Stimulated activated CD4-positive, alpha-beta T cell treated with anti-CD3 and anti-CD28 coated beads, Interleukin-4, amount 100 ng/mL, for 1 hour (primary cell): ENCODE data around the gene POLR3B.
"Not testable (repeated sequence)": the region's sequence is repeated elsewhere in the genome, so short reads cannot be mapped to it uniquely, and the experiment has no call there.

Source experiments
- DNase-seq: peaks from one replicate; pipeline ENCODE4 v3.0.0-alpha.2; 2020

Gene POLR3B

DNA sequence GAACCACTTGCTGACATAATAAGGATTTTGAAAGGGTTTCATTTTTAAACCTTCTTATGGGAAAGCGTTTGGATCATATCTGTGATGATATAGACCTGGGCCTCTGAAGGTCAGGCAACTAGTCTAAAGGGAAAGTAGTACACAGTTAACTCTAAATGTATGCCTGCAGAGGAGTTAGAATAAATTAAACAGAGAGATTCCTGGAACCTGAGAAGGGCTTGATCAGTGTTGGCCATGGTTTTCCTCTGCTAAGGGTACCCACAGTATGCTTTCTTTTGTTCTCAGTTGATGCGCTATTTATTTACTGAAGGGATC lies 14.4 kb upstream of the POLR3B start:
- no peak for DNase-seq

DNA sequence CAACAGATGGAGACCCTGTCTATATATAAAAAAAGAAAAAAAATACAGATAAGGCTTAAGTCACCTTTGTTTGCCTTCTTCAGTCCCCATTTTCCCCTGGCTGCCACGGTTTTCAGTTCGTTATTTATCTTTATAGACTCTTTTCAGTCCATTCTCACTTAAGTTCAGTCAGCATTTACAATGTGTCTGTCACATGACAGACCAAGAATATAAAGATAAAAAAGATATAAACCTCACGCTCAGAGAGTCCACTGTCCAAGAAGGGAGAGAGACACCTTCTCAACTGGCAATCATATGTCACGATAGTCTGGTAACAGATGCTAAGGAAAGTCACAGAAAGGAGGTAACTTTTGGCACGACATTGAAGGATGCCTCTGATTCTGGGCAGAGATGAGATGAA lies 13.4 kb upstream of the POLR3B start:
- DNase-seq, result no peak

DNA sequence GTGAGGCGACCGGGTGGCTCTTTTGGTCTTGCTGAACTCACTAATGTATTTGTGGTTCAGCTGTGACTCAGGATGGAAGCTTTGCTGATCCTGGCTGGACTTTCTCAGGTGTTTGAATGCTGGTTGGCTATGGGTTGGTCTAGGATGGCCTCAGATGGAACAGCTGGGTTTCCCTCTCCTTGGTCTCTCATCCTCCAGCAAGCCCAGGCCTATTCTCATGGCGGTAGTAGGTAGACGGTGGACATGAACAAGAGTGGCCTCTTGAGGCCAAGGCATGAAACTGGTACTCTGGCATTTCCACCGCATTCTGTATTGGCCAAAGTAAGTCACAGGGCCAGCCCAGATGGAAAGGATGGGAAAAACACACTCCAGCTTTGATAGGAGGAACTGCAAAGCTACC lies 11.8 kb upstream of the POLR3B start:
- DNase-seq, result no peak

DNA sequence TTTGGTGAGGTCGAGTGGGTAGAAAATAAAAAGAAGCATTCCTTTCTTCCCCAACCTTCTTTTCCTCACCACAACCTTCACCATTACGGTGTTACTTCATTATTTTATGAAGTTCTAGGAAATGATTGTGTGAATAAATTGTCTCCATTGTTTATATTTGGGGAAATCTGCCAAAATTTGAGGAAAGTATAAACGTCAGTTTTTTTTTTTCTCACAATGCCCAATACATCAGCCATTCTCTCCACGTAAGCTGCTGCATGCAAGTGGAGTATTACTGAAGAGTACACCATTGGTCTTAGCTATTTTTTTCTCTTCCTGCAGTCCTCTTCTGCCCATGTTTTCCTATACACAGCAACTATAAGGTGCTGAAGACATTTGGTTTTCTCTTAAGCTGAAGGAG lies 9.1 kb upstream of the POLR3B start:
- no peak for DNase-seq

DNA sequence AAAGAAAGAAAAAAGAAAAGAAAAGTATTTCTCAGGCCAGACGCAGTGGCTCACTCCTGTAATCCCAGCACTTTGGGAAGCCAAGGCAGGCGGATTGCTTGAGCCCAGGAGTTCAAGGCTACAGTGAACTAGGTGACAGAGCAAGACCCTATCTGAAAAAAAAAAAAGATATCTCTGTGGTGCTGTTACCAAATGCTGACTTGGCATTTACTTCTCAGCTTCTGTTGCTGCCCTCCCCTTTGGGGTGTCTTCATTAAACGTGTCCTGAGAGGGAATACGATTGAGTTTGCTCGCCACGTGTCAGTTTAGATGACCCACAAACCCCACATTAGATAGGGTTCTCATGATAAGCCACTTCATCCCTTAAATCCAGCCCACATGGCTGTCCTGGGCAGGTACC lies 4.4 kb upstream of the POLR3B start:
- DNase-seq, result no peak

DNA sequence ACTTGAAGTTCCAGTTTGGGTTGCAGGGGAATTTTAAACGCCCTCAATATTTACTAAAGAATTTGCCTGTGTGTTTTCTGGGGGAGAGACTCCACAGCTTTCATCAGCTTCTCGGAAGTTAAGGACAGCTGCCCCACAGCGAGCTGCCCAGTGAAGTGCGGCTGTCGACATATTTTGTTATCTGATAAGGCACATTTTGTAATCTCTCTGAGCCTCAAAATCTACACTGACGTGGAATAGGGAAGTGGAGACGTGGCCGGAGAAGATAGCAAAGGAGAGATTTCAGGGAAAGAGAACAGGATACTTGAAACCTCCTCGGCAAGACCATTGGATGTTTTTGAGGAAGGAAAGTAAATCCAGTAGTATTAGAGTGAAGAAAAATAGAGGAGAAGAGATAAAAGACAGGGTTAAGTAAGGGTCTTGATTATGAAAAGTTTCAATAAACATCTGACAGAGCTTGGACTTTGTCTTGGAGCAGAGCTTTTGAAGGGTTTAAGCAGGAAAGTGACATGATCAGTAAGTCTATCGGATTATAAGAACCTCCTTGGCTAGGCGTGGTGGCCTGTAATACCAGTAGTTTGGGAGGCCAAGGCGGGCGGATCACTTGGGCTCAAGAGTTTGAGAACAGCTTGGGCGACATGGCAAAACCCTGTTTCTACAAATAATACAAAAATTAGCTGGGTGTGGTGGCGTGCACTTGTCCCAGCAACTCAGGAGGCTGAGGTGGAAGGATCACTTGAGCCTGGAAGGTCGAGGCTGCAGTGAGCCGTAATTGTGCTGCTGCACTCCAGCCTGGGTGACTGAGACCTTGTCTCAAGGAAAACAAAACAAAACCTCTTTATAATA lies 1.1 kb downstream of the POLR3B start:
- DNase-seq, result no peak

DNA sequence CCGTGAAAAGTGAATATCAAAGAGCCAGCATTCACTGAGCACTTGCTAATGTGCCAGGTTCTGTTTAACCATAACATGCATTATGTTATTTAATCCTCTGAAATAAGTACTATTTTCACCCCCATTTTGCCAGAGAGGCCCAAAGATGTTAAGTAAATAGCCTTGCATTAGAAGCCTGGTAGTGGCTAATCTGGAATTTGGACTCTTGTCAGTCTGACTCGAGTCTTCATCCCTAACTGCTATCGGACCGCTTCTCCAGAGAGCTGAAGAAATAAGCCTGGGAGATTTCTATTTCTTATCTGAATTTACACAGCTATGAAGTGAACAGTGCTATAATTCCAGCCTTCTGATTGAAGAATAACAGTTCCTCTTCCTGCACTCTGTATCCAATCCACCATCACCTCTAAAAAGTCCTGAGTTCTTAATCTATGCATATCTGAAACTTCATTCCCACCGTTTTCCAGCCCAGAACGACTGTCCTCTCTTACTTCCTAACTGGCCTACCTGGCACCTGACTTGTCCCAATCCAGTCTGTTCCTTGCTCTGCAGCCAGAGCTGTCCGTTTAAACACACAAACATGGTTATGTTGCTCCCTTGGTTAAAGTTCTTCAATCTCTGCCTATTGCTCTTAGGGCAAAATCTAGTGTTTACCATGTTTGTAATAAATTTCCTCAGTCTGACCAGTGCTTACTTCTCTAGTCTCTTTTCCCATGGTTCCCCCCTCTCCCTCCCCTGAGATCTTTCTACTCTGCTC lies 2.3 kb downstream of the POLR3B start:
- DNase-seq, result no peak

DNA sequence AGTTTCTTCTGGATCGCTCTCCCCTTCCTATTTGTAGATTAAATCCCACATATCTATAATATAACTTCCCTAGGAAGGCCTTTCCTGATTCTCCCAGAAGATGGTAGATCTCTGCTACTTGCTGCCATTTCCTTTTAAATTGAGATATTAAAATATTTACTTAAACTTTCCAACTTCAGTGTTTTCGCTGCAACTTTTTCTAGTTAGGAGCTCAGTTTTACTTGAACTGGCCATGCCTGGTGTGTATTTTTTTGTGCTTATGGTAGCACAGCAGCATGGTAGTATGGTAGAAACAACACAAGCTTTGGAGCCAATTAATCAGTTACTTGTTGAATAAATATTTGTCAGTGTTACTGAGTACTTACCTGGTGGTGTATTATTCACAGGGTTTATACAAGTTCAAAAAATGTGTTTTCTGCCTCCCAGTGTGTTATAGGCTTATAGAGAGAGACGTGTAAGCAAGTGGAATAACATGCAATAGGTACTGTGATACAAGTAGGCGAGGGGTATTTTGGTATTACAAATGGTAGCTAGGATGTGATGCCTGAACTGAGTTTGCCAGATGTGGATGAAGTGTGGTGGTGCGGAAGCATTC lies 2.9 kb downstream of the POLR3B start:
- no peak for DNase-seq

DNA sequence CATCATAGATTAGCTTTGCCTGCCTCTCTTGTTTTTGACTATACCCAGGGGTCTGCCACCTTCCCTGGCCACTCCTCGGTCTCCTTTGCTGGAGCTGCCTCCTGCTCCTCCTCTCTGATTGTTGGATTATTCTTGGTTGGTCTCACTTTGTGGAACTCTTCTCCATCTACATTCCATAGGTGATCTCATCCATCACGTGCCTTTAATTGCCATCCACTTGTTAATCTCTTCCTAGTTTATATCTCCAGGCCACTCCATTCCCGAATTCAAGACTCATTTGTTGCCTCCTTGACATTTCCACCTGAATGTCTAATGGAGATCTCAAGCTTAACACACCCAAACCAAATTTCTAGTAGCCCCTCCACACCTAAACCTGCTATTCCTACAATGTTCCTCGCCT lies 5.4 kb downstream of the POLR3B start:
- DNase-seq, result no peak

DNA sequence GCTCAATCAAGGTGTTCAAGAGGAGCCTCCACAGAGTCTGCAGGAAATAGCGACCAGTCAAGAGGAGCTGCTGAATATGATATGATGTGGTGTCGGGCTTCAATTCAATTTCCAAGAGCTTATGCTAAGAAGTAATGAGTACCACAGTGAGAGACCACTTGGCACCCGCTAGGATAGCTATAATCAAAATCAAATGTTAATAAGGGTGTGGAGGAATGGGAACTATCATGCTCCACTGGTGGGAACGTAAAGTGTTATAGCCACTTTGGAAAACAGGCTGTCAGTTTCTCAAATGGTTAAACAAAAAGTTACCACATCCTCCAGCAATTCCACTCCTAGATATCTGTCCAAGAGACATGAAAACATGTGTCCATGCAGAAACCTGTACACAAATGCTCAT lies 6.7 kb downstream of the POLR3B start:
- DNase-seq, result no peak

DNA sequence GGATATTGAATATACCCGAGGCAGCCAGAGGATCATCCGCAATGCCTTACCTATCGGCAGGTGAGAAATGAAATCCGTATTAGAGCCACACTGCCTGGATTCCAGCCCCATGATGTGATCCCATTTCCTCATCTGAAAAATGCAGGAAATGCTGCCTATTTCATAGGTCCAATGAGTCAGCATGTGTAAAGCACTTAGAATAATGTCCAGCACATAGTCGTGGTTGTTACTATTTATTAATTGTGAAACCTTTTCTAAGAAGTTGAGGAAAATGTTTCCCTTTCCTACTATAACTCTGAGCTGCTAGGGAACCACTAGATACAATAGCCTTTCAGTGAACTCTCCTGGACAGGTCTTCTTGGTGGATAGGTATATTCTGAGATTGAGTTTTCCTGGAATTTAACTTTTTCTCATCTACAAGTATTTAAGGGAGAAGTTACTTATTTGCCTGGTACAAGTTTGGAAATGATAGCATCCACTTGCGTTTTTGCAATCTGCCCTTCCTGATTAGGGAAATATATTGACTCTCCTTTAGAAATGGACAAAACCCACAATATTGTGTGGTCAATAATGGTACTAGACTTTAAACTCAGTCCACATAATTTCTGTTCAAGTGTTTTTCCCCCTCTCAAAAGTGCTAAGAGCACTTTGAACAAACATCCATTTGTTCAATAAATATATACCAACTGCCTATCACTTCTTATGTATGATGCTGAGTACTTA lies 12.2 kb downstream of the POLR3B start:
- DNase-seq, result no peak

DNA sequence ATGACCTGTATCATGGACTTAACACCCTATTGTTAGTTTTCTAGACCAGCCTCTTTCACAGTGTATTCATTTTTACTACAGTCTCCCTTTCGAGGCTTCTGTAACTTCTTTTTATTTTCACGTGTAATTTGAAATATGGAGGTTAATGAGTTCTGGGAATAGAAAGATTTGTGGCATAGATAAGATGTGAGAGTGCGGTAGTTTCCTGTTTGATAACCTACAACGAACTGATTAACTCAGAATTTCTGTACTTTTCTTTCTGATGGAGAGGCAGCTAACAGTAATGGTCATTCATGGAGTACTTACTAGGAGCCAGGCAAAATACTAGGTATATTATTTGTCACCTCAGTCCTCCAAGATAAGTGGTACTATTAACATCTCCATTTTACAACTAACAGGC lies 21.2 kb downstream of the POLR3B start:
- DNase-seq, result no peak

DNA sequence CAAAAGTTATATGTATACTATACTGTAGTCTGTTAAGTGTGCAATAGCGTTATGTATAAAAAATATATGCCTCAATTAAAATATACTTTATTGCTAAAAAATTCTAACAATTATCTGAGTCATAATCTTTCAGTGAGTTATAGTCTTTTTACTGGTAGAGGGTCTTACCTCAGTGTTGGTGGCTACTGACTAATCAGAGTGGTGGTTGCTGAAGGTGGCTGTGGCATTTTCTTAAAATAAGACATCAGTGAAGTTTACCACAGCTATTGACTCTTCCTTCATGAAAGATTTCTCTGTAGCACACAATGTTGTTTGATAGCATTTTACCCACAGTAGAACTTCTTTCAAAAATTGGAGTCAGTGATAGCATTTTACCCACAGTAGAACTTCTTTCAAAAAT lies 23.4 kb downstream of the POLR3B start:
- no peak for DNase-seq

DNA sequence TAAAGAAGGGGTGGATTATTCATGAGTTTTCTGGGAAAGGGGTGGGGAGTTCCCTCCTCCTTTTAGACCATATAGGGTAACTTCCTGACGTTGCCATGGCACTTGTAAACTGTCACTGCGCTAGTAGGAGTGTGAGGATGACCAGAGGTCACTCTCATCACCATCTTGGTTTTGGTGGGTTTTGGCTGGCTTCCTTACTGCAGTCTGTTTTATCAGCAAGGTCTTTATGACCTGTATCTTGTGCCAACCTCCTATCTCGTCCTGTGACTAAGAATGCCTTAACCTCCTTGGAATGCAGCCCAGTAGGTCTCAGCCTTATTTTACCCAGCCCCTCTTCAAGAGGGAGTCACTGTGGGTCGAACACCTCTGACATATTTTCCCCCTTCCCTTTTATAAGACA lies 24.3 kb downstream of the POLR3B start:
- not testable (repeated sequence) for DNase-seq

DNA sequence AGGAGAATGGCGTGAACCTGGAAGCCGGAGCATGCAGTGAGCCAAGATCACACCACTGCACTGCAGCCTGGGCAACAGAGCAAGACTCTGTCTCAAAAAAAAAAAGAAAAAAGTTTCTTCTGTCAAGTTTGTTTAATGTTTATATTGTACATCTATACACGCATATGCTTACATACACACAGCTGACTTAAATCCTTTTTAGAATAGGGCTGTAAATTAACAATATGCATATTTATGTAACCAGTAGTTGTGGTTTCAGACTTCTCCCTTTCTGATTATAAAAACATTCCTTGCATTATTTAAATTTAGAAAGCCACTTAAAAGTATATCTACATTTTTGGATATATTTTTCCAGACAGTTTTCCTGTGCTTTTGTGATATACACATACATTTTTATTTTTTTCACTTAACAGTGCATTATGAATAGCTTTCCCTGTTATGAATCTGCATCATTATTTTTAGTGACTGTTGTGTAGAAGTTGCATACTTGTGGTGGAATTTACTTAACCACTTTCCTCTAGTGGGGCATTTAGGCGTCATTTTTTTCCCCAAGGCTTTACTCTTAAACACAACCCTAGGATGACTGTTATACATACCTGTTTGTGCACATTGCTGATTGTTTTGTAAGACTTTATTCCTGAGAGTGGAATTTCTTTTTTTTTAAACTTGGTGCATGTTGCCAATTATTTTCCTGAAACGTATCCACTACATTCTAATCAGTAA lies 29.4 kb downstream of the POLR3B start:
- no peak for DNase-seq

DNA sequence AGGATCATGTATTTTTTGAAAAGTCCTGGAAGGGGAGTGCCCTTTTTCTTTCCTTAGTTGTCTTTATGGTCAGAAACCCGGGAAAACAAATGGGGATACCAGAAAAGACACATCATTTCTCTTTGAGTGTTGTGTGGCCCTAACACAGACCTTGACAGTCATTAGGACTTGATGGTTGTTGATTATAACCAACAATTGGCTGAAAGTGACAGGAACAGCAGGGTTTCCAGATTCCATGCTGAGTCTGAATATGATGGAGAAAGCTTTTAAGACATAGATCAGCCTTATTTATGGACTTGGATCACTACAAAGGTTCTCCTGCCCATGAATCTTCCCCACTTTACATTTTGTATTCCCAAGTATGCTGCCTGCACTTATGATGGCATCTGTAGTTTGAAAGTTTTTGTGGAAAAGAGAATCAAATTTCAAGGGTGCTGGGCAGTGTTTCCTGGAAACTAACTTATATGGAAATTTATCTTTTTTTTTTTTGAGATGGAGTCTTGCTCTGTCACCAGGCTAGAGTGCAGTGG lies 30.4 kb downstream of the POLR3B start:
- DNase-seq, result no peak

DNA sequence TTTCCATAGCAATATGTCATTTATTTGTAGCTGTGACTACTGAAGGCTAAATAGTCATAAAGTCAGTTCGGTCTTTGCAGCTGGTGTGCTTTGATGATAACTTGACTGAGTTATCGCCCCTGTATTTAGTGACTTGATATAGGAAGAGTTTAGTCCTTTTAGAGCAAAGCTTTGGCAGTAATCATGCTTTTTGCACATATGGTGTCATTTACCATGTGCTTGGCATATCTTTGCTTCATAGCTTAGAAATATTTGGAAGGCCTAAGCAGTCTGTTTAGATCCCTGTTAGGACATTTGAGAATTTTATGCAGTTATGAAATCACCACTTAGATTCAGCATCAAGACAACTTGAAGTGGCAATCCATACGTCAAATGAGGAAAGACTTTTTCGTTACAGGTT lies 31.6 kb downstream of the POLR3B start:
- DNase-seq, result no peak

DNA sequence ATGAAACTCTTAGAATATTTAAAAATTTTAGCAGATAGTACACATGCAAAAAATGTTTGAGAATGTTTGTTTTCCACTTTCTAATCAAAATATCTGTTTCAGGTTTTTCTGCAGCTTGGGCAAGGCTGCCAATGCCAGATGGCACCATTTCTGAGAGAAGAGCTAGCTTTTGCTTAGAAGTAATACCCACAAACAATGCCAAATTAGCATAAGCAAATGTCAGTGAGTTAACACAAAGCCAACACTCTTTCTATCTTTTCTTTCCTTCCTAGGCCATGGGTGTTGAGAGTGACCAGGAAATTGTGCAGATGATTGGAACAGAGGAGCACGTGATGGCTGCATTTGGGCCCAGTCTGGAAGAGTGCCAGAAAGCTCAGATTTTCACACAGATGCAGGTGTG lies 35.2 kb downstream of the POLR3B start:
- DNase-seq, result no peak

DNA sequence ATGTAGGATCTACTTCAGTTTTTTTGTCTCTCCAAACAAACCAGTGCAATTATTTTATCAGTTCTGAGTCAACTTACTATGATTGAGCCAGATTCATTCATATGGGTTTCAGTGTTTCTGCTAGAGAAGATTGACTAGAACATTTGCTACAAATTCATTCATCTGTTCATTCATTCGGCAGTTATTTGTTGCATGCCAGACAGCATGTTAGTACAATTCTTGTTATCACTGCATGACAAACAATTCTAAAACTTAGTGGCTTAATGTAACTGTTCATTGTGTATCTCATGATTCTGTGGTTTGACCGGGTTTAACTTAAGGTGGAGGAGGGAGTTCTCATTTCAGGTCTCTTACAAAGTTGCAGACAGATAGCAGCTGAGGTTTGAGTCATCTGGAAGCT lies 52.3 kb downstream of the POLR3B start:
- DNase-seq, result no peak

DNA sequence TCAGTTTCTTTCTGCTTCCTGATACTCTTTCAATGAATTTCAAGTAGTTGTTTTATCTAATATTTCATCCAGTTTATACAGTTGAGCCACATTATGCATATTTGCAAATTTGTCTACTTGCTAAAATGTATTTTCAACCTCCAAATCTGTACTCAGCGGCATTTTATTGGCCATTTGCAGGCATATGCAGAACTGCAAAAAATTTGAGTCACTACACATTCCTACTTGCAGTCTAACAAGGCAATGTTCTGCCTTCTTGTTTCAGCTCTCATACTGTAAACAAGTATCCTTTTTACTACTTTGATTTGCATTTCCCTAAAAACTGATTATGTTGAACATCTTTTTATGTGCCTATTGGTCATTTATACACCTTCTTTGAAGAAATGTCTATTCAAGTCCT lies 55.0 kb downstream of the POLR3B start:
- DNase-seq, result no peak

DNA sequence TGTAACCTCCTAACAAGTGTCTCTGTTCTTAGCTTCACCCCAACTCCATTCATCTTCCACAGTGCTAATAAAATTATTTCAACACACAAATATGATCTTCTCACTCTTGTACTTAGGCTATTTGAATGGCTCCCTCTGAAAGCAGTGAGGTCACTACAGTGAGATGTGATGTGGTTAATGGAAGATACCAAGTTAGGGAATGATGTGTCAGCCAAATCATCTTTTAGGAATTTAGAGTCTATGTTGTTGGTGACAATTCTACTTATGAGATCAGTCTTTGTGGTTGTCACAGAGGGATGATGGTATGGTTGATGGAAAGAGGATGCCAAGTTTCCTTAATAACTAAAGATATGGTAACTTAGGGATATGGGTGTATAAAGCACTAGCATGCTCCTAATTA lies 57.6 kb downstream of the POLR3B start:
- no peak for DNase-seq

DNA sequence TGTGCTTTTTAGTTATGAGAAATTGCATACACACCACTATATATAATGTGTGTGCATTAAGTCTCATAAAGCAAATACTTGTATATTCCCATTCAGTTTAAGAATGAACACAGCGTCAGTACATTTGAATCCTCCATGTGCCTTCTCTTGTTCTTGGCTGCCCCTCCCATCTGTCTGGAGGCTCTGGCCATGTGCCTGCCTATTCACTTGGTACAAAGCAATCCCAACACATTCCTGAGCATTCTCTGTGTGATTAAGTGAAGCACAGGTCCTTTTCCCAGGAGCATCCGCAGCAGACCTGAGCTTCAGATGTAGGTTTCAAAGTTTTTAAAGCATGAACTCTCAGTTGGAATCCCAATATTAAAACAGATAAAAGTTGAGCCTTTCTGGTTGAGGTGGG lies 58.7 kb downstream of the POLR3B start:
- no peak for DNase-seq
